22Rv1 (cell line): ENCODE data around the gene MYH10.

Experiments
- H3K27ac ChIP-seq: fragments of 450-650 bp; 2 replicates; pipeline ENCODE4 v1.5.1; 2017
- CTCF ChIP-seq: fragments of 450-650 bp; IDR thresholded peaks from 2 replicates; pipeline ENCODE4 v1.5.1; 2017; ENCODE audit warnings: mild to moderate bottlenecking
- ZFX ChIP-seq: fragments of 450-650 bp; IDR thresholded peaks from 2 replicates; pipeline ENCODE4 v1.6.1; 2017; ENCODE audit warnings: antibody characterized with exemption, borderline replicate concordance

Gene MYH10

GRCh38 chr17:8659758-8660410 is 29.4 kb upstream of the MYH10 start:
- TF ChIP-seq ZFX (no peak), CTCF (no peak)

GRCh38 chr17:8658810-8659209 is 28.3 kb upstream of the MYH10 start:
- no peak overlapping the region for H3K27ac ChIP-seq
- TF ChIP-seq CTCF (no peak), ZFX (no peak)

More at GRCh38 chr17:8659758-8660410, 29.4 kb upstream of the MYH10 start:
- no peak overlapping the region for H3K27ac ChIP-seq

GRCh38 chr17:8656693-8657092 is 26.2 kb upstream of the MYH10 start:
- TF ChIP-seq ZFX (no peak), CTCF (no peak)
- H3K27ac ChIP-seq: no peak overlapping the region

GRCh38 chr17:8654822-8655221 is 24.3 kb upstream of the MYH10 start:
- TF ChIP-seq ZFX: no peak
- TF ChIP-seq CTCF: no peak
- no peak overlapping the region for H3K27ac ChIP-seq

- no peak overlapping the region for H3K27ac ChIP-seq
These were observed 20.5 kb upstream of the MYH10 start for GRCh38 chr17:8651013-8651412.

GRCh38 chr17:8650119-8650499 is 19.6 kb upstream of the MYH10 start:
- no peak overlapping the region for H3K27ac ChIP-seq
- no peak for TF ChIP-seq CTCF

More at GRCh38 chr17:8651013-8651412, 20.5 kb upstream of the MYH10 start:
- TF ChIP-seq CTCF: no peak
- TF ChIP-seq ZFX: no peak

- TF ChIP-seq ZFX (no peak), CTCF (no peak)
- no peak overlapping the region for H3K27ac ChIP-seq
These were observed 18.9 kb upstream of the MYH10 start for GRCh38 chr17:8649157-8650118.
